ENCODE results near the gene DNAJC5. TPM values are rescaled to one million over a fixed set of nuclear protein-coding genes. Genes with fewer than 3 reads are reported as not detected.
A peak's percentile ranks its signal among the peaks of the same experiment; 100 is the strongest.

The DNAJC5 gene
- total and polyA plus RNA-seq, 4 donors: 25.1 to 64.5 (median 37.3) TPM

DNA sequence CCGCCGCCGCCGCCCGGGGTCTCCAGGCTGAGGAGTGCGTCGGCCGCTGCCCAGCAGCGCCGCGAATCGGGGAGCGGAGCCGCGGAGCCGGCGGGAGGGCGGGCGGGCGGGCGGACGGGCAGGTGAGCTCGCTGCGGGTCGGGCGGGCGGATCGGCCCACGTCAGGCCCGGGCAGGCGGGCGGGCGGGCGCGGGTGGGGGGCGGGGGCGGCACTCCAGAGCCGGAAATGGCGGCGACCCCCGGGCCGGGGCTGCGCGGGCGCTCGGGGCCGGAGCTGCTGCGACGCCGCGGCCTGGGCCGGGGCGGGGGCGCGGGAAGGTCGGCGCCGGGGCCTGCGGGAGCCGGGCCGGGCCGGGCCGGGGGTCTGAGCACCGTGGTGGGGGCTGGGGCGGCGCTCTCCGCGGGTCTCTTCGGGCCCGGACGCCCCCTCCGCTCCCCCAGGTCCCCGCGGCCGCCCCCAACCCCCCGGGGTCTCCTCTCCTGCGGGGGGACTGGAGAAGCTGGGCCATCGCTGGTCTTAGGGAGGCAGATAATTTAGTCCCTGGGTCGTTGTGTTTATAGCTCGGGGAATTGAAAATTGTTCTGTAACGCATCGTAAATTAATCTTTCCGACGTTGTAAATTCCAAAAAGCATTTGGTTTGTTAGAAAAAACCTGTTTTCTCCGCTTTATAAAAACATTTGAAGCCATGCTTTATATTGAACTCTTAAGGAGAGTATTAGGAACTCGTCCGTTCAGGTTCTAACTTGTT, 451 bp downstream of the DNAJC5 start:
- H3K4me3 ChIP-seq: peak overlapping the region; percentile 61
- no peaks in the 10 kb centered on the region for H3K9me3 ChIP-seq (ENCODE audit: control insufficient read depth in 4 of 4, insufficient read depth in 3 of 4, low read length in 3 of 4)
- peaks cover 3 to 14% (median 3%) of the 10 kb centered on the region in 4 donors for H3K36me3 ChIP-seq (ENCODE audit: control insufficient read depth in 4 of 4, insufficient read depth in 4 of 4, low read length in 4 of 4)
- DNase-seq (no peak), ATAC-seq (ENCODE audit: insufficient read depth, low FRiP score) (no peak)
- H3K27me3 ChIP-seq (ENCODE audit: control insufficient read depth in 3 of 3, insufficient read depth in 3 of 3, low read length in 2 of 3): no peaks in the 10 kb centered on the region
- peaks cover 0 to 18% (median 6%) of the 10 kb centered on the region in 5 donors for H3K4me1 ChIP-seq (ENCODE audit: control insufficient read depth in 5 of 5, insufficient read depth in 5 of 5, low read length in 5 of 5)
- 0% methylated on average over 26 to 87 of the region's 87 CpGs for WGBS, 2 donors
- TF ChIP-seq CTCF (IDR thresholded peaks at IDR 0.05; ENCODE audit: control extremely low read depth, extremely low read depth): no peak
- peak overlapping the region; percentile 26 to 42 for H3K9ac ChIP-seq (ENCODE audit: insufficient read depth in 1 of 2, low read length in 2 of 2)
- peak overlapping the region; percentile 53 to 82 for H3K27ac ChIP-seq (ENCODE audit: low read depth in 1 of 2, low read length in 1 of 2)

DNA sequence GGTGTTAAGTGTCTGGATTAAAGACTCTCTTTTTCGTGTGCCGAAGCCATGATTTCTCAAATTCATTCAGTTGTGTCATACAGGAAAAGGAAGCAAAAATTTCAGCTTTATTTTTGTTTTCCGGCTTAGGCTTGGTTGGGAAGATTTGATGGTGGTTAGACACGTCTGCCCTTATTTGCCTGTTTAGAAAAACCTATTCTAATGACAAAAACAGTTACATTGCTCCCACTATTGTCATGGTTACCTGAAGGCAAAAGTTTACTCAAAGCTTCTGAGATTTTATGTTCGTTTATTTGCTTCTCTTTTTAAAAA, 982 bp downstream of the DNAJC5 start:
- peak in 2 of 3 donors; percentile 42 to 47 for DNase-seq
- peak overlapping the region in 1 of 2 donors; percentile 53 for H3K27ac ChIP-seq (ENCODE audit: low read depth in 1 of 2, low read length in 1 of 2)
- WGBS, 2 donors: 0 to 1% methylated on average over 5 of the region's 5 CpGs

DNA sequence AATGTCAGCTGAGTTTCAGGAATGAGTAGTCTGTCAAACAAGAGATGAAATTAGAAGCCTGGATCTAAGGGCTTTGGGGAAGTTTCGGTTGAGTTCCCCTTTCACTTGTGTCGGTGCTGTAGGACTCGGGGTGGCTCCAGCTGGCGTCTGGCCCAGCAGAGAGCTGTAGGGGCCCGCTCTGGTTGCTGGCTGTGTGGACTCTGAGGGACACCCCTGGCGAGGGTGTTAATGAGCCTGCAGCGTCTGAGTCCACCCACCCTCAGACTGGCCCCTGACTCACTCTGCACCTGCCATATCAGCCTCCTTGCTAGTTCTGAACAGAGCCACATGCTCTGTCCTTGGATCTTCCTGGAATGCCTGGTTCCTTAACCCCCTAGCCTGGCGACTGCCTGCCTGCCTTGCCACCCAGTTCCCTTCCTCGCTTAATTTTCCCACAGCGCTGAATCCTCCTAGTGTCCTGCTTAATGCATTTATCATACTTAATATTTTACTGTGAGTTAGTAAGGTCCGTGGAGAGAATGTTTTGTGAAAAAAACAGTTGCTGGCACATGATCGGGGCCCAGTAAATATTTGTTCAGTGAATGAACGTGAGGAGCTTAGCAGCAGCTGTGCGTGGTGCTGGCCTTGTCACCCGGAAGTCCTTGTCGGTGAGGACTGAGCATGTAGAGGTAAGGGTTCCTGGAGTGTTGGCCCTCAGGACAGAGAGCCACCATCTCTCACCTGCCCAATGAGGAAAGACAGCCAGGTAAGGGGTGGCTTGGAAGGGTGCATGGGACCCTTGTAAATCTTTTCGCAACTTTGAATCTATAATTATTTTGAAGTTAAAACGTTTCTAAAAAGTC, 1.6 kb downstream of the DNAJC5 start:
- peaks cover 0 to 9% (median 0%) of the 10 kb centered on the region in 4 donors for H3K36me3 ChIP-seq (ENCODE audit: control insufficient read depth in 4 of 4, insufficient read depth in 4 of 4, low read length in 4 of 4)
- no peaks in the 10 kb centered on the region for H3K9me3 ChIP-seq (ENCODE audit: control insufficient read depth in 4 of 4, insufficient read depth in 3 of 4, low read length in 3 of 4)
- no peaks in the 10 kb centered on the region for H3K27me3 ChIP-seq (ENCODE audit: control insufficient read depth in 3 of 3, insufficient read depth in 3 of 3, low read length in 2 of 3)
- H3K27ac ChIP-seq (ENCODE audit: low read depth in 1 of 2, low read length in 1 of 2): peak overlapping the region; percentile 26 to 89
- H3K9ac ChIP-seq (ENCODE audit: insufficient read depth in 1 of 2, low read length in 2 of 2): peak overlapping the region in 1 of 2 donors; percentile 42
- peak overlapping the region; percentile 26 for H3K4me3 ChIP-seq
- DNase-seq: peak; percentile 20 to 54 (median 31)
- WGBS, 2 donors: 9% methylated on average over 18 of the region's 18 CpGs
- no peak for TF ChIP-seq CTCF (IDR thresholded peaks at IDR 0.05; ENCODE audit: control extremely low read depth, extremely low read depth)
- H3K4me1 ChIP-seq (ENCODE audit: control insufficient read depth in 5 of 5, insufficient read depth in 5 of 5, low read length in 5 of 5): peaks cover 0 to 18% (median 6%) of the 10 kb centered on the region in 5 donors
- ATAC-seq (ENCODE audit: insufficient read depth, low FRiP score): no peak

More for the DNA sequence above, 982 bp downstream of the DNAJC5 start:
- Histone ChIP-seq H3K4me3 (no peak overlapping the region), H3K27me3 (ENCODE audit: control insufficient read depth in 3 of 3, insufficient read depth in 3 of 3, low read length in 2 of 3) (no peaks in the 10 kb centered on the region), H3K4me1 (ENCODE audit: control insufficient read depth in 5 of 5, insufficient read depth in 5 of 5, low read length in 5 of 5) (peaks cover 0 to 18% (median 6%) of the 10 kb centered on the region in 5 donors), H3K9me3 (ENCODE audit: control insufficient read depth in 4 of 4, insufficient read depth in 3 of 4, low read length in 3 of 4) (no peaks in the 10 kb centered on the region), H3K9ac (ENCODE audit: insufficient read depth in 1 of 2, low read length in 2 of 2) (peak overlapping the region; percentile 26 to 42), H3K36me3 (ENCODE audit: control insufficient read depth in 4 of 4, insufficient read depth in 4 of 4, low read length in 4 of 4) (peaks cover 0 to 10% (median 3%) of the 10 kb centered on the region in 4 donors)
- TF ChIP-seq CTCF (IDR thresholded peaks at IDR 0.05; ENCODE audit: control extremely low read depth, extremely low read depth): no peak
- ATAC-seq (ENCODE audit: insufficient read depth, low FRiP score): no peak
